H1 (cell line): ENCODE data around the gene CTNNBL1. TPM values are rescaled to one million over a fixed set of nuclear protein-coding genes. Genes with fewer than 3 reads are reported as not detected.

Source experiments
- ASH2L ChIP-seq: fragments of 200-600, 300-600 bp; sonication (generic); IDR thresholded peaks from one replicate; pipeline ENCODE4 v1.7.1; 2017; ENCODE audit warnings: low read length
- ATF3 ChIP-seq: IDR thresholded peaks from 2 replicates; pipeline ENCODE4 v1.6.1; 2011; ENCODE audit warnings: low read depth, mild to moderate bottlenecking, low read length; ENCODE audit not compliant: insufficient read depth
- BRCA1 ChIP-seq: IDR thresholded peaks from 2 replicates; pipeline ENCODE4 v1.6.1; 2012; ENCODE audit warnings: low read depth, low read length, improper control_type of control experiment
- CHD1 ChIP-seq: IDR thresholded peaks from 2 replicates; pipeline ENCODE4 v1.6.1; 2012; ENCODE audit warnings: low read depth, low read length, improper control_type of control experiment
- POLR2A ChIP-seq, 2 experiments: IDR thresholded peaks; 1 replicate in 1 of 2; 2 replicates in 1 of 2; pipeline ENCODE4 v1.6.1; 2011; ENCODE audit warnings: low read depth in 2 of 2, low read length in 2 of 2, mild to moderate bottlenecking in 2 of 2; ENCODE audit errors: control extremely low read depth in 1 of 2
- RAD21 ChIP-seq, 2 experiments: IDR thresholded peaks in 1 of 2; conservative IDR thresholded peaks in 1 of 2; 2 replicates each; pipeline ENCODE4 v1.6.1; 2011; ENCODE audit warnings: low read depth in 2 of 2, low read length in 2 of 2, improper control_type of control experiment in 1 of 2, inconsistent platforms in 1 of 2, mild to moderate bottlenecking in 1 of 2, moderate library complexity in 1 of 2
- SAP30 ChIP-seq: fragments of 300-600 bp; sonication (generic); IDR thresholded peaks from 2 replicates; pipeline ENCODE4 v1.7.1; 2012; ENCODE audit warnings: low read length, moderate library complexity, mild to moderate bottlenecking, inconsistent platforms; ENCODE audit not compliant: insufficient read depth, insufficient replicate concordance
- polyA plus RNA-seq, 7 experiments: library from polyadenylated mRNA; depleted of rRNA in 3 of 7; stranded (reverse) in 5 of 7; unstranded in 2 of 7; fragments of >200 nt in 5 of 7; fragments of 200-250 nt in 2 of 7; gene quantifications; 1 replicate in 5 of 7; 2 replicates in 1 of 7; 4 replicates in 1 of 7; pipeline versions ENCODE4 v1.2.1 to v1.2.3, GENCODE V29; 2011 to 2013; ENCODE audit warnings: missing spikeins in 2 of 7, mixed read lengths in 2 of 7
- total RNA-seq: library from RNA; stranded (reverse); fragmentation: NEBNext Ultra II Directional; extraction: Animal tissue kit (Norgen Biotek cat#: 25700); gene quantifications from 2 replicates; pipeline ENCODE4 v1.2.1, GENCODE V29; 2021

The CTNNBL1 gene
- total and polyA plus RNA-seq, 2 of the 8 experiments (the other 6 are each of a cell fraction or from before 2014, with no cell fraction given) = 19.6 to 81.6 TPM

- TF ChIP-seq SAP30 (no peak), CHD1 (no peak), POLR2A (IDR thresholded peaks at IDR 0.05; ENCODE audit: control extremely low read depth in 1 of 2, low read depth in 2 of 2, low read length in 2 of 2) (no peak), ATF3 (no peak), ASH2L (no peak), BRCA1 (no peak), RAD21 (IDR thresholded peaks at IDR 0.05 in 1 of 2, conservative IDR thresholded peaks at IDR 0.05 in 1 of 2; ENCODE audit: low read depth in 2 of 2, low read length in 2 of 2) (no peak)
Observed at GRCh38 chr20:37837924-37838323, 144.1 kb downstream of the CTNNBL1 start (continued).
